ENCODE results near the gene ZBTB1.
"Not testable (repeated sequence)": the region's sequence is repeated elsewhere in the genome, so short reads cannot be mapped to it uniquely, and the experiment has no call there.

- TF ChIP-seq CTCF (IDR thresholded peaks at IDR 0.05); EZH2 (IDR thresholded peaks at IDR 0.05; ENCODE audit: borderline replicate concordance, insufficient read depth, low read depth, low read length, poor library complexity, severe bottlenecking): not testable (repeated sequence)
These were observed 13.1 kb downstream of the ZBTB1 start for GRCh38 chr14:64517667-64518066.

Data from B cell (primary cell).